ENCODE data around the gene DHRS3.

Gene DHRS3

DNA sequence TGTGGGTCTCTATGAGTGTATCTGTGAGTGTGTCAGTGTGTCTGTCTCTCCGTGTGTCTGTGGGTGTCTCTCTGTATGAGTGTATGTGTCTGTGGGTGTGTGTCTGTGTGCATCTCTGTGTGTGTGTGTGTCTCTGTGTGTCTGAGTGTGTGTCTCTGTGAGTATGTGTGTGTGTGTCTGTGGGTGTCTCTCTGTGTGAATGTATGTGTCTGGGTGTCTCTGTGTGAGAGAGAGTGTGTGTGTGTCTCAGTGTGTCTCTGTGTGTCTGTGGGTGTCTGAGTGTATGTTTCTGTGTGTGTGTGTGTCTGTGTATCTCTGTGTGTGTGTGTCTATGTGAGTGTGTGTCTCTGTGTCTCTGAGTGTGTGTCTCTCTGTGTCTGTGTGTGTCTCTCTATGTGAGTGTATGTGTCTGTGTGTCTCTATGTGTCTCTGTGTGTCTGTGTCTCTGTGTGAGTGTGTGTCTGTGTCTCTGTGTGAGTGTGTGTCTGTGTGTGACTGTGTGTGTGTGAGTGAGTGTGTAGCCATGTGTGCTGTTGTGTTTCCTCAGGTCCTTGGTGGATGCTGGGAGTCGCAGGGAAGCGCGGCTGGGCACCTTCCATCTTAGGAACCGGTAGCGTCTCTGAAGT is 33.0 kb downstream of the DHRS3 start:
- Histone ChIP-seq H3K27ac (ENCODE audit: low read depth, low read length) (no peak overlapping the region), H3K9me3 (ENCODE audit: control insufficient read depth, insufficient read depth, low read length) (no peaks in the 10 kb centered on the region)

DNA sequence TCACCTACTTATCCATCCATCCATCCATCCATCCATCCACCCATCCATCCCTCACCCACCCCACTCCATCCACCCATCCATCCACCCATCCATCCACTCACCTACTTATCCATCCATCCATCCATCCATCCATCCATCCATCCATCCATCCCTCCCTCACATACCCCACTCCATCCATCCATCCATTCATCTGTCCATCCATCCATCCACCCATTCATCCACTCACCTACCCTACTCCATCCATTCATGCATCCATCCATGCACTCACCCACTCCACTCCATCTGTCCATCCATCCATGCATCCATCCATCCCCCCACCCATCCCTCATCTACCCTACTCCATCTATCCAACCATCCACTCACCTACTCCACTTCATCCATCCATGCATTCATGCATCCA is 34.5 kb downstream of the DHRS3 start:
- Histone ChIP-seq H3K36me3 (ENCODE audit: control insufficient read depth, insufficient read depth, low read length) (peaks cover 28% of the 10 kb centered on the region), H3K4me3 (ENCODE audit: low read depth, low read length) (no peak overlapping the region), H3K9ac (ENCODE audit: low read depth, low read length) (no peak overlapping the region), H3K4me1 (ENCODE audit: control insufficient read depth, insufficient read depth, low read length) (no peaks in the 10 kb centered on the region), H3K9me3 (ENCODE audit: control insufficient read depth, insufficient read depth, low read length) (no peaks in the 10 kb centered on the region), H3K27me3 (ENCODE audit: control insufficient read depth, insufficient read depth, low read length) (no peaks in the 10 kb centered on the region), H3K27ac (ENCODE audit: low read depth, low read length) (no peak overlapping the region)

More for the DNA sequence above, 33.0 kb downstream of the DHRS3 start:
- no peaks in the 10 kb centered on the region for H3K4me1 ChIP-seq (ENCODE audit: control insufficient read depth, insufficient read depth, low read length)
- peaks cover 14% of the 10 kb centered on the region for H3K36me3 ChIP-seq (ENCODE audit: control insufficient read depth, insufficient read depth, low read length)
- H3K4me3 ChIP-seq (ENCODE audit: low read depth, low read length): no peak overlapping the region
- no peaks in the 10 kb centered on the region for H3K27me3 ChIP-seq (ENCODE audit: control insufficient read depth, insufficient read depth, low read length)
- H3K9ac ChIP-seq (ENCODE audit: low read depth, low read length): no peak overlapping the region

DNA sequence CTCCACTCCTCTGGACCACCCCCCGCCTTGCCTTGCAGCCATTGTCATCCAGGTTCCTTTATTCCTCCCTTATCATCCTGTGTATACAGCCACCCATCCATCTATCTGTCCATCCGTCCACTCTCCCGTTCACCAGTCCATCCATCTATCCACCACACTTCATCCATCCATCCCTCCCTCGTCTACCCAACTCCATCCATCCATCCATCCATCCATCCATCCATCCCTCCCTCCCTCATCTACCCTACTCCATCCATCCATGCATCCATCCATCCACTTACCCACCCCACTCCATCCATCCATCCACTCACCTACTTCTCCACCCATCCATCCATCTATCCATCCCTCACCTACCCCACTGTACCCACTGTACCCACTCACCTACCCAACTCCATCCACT is 35.4 kb downstream of the DHRS3 start:
- Histone ChIP-seq H3K9ac (ENCODE audit: low read depth, low read length) (no peak overlapping the region), H3K36me3 (ENCODE audit: control insufficient read depth, insufficient read depth, low read length) (peaks cover 35% of the 10 kb centered on the region), H3K27me3 (ENCODE audit: control insufficient read depth, insufficient read depth, low read length) (no peaks in the 10 kb centered on the region), H3K9me3 (ENCODE audit: control insufficient read depth, insufficient read depth, low read length) (no peaks in the 10 kb centered on the region), H3K27ac (ENCODE audit: low read depth, low read length) (no peak overlapping the region), H3K4me1 (ENCODE audit: control insufficient read depth, insufficient read depth, low read length) (no peaks in the 10 kb centered on the region), H3K4me3 (ENCODE audit: low read depth, low read length) (no peak overlapping the region)

DNA sequence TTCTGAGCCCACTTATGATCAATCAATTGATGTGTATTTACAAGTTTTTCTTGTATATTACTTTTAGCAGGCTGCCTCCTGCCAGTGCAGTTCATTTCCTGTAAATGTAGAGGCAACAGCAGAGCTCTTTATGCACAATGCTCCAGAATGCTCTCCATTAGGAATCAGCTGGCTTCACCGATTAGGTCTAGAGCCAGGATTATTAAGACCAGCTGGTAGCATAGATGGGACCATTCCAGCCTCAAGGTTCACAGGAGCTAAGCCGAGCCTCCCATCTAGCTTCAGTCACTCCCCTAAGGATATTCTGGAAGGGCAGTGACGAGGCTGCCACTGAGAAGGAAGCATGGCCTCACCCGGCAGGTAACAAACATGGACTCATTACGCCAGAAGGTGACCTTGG is 36.8 kb downstream of the DHRS3 start:
- no peaks in the 10 kb centered on the region for H3K27me3 ChIP-seq (ENCODE audit: control insufficient read depth, insufficient read depth, low read length)
- peaks cover 46% of the 10 kb centered on the region for H3K36me3 ChIP-seq (ENCODE audit: control insufficient read depth, insufficient read depth, low read length)
- H3K27ac ChIP-seq (ENCODE audit: low read depth, low read length): no peak overlapping the region

DNA sequence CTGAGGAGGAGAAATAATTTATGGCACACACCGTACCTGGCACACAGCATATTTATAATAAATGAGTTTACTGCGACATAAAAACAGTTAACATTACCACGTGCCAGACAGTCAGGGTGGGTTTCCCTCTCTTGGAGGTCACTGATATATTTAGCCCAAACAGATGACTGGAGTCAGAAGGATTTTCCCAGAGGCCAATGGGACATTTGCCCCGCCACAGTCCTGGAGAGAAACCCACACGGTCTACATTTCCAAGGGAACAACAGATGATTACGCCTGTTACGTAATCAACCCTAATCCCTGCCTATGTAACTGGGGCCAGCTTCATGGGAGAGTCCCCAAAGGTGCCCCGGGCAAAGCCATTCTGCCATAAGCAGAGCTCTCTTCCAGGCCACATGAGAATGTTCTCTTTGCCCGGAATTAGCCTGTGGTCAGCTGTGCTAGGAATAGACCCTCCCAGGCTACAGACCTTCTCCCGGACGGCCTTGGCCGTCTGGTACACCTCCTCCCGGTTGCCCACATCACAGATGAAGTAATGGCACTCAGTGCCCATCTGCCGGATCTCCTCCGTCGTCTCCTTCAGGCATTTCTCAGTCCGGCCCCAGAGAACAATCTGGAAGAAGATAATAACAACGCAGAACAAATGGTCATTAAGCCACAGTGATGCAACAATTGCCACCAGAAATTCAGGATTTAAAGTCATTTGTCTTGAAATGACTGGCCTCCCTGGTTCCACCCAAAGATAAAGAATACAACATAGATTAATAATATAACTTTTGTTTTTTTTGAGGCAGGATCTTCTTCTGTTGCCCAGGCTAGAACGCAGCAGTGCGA is 37.7 kb downstream of the DHRS3 start:
- H3K27ac ChIP-seq (ENCODE audit: low read depth, low read length): no peak overlapping the region
- no peak overlapping the region for H3K4me3 ChIP-seq (ENCODE audit: low read depth, low read length)
- H3K9me3 ChIP-seq (ENCODE audit: control insufficient read depth, insufficient read depth, low read length): no peaks in the 10 kb centered on the region
- no peak overlapping the region for H3K9ac ChIP-seq (ENCODE audit: low read depth, low read length)
- no peaks in the 10 kb centered on the region for H3K27me3 ChIP-seq (ENCODE audit: control insufficient read depth, insufficient read depth, low read length)
- H3K4me1 ChIP-seq (ENCODE audit: control insufficient read depth, insufficient read depth, low read length): no peaks in the 10 kb centered on the region
- H3K36me3 ChIP-seq (ENCODE audit: control insufficient read depth, insufficient read depth, low read length): peaks cover 48% of the 10 kb centered on the region

More for the DNA sequence above, 36.8 kb downstream of the DHRS3 start:
- H3K4me3 ChIP-seq (ENCODE audit: low read depth, low read length): no peak overlapping the region
- H3K9ac ChIP-seq (ENCODE audit: low read depth, low read length): no peak overlapping the region
- H3K4me1 ChIP-seq (ENCODE audit: control insufficient read depth, insufficient read depth, low read length): no peaks in the 10 kb centered on the region
- no peaks in the 10 kb centered on the region for H3K9me3 ChIP-seq (ENCODE audit: control insufficient read depth, insufficient read depth, low read length)

DNA sequence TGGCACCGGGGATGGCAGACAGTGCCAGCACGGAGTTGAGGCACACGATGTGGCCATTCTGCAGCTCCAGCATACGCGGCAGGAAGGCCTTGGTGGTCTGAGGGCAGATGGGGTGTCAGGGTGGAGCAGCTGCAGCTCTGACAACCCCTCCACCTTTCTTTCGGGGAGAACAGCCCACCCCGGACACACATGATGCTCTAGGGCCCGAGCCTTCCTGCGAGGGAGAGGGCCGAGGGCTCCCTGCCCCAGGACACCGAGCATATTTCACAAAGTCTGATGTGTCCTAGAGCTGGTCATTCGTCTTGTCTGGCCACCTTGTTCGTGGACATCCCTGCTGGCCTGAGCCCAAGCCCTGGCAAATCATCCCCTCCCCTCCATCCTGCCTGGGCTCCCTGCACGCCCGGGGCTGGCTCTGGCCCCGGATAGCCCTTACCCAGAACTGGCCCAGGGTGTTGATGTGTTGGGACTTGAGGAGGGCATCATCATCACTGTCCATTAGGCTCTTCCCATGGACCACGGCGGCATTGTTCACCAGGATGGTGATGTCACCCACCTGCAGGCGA is 39.1 kb downstream of the DHRS3 start:
- no peak overlapping the region for H3K9ac ChIP-seq (ENCODE audit: low read depth, low read length)
- H3K4me3 ChIP-seq (ENCODE audit: low read depth, low read length): no peak overlapping the region
- H3K4me1 ChIP-seq (ENCODE audit: control insufficient read depth, insufficient read depth, low read length): no peaks in the 10 kb centered on the region
- no peaks in the 10 kb centered on the region for H3K27me3 ChIP-seq (ENCODE audit: control insufficient read depth, insufficient read depth, low read length)
- H3K9me3 ChIP-seq (ENCODE audit: control insufficient read depth, insufficient read depth, low read length): no peaks in the 10 kb centered on the region
- H3K36me3 ChIP-seq (ENCODE audit: control insufficient read depth, insufficient read depth, low read length): peaks cover 52% of the 10 kb centered on the region
- H3K27ac ChIP-seq (ENCODE audit: low read depth, low read length): no peak overlapping the region

DNA sequence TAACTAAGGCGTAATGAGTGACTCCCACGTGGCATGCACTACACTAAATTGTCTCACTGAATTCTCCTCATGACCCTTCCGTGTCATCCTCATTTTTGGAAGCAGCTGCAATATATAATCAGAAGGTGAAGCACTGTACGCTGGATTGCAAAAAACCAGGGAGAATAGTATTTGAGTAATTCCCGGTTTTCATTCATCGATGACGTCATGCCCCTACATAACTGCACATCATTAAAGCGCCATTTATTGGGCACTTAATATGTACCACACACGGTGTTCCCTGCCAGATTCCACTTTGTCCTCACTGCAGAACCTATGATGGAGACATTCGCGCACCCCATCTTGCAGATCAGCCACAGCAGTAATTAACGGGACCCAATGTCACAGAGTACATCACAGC is 41.0 kb downstream of the DHRS3 start:
- Histone ChIP-seq H3K36me3 (ENCODE audit: control insufficient read depth, insufficient read depth, low read length) (peaks cover 71% of the 10 kb centered on the region), H3K9ac (ENCODE audit: low read depth, low read length) (no peak overlapping the region), H3K4me1 (ENCODE audit: control insufficient read depth, insufficient read depth, low read length) (no peaks in the 10 kb centered on the region), H3K4me3 (ENCODE audit: low read depth, low read length) (no peak overlapping the region), H3K27ac (ENCODE audit: low read depth, low read length) (no peak overlapping the region), H3K27me3 (ENCODE audit: control insufficient read depth, insufficient read depth, low read length) (no peaks in the 10 kb centered on the region), H3K9me3 (ENCODE audit: control insufficient read depth, insufficient read depth, low read length) (no peaks in the 10 kb centered on the region)

DNA sequence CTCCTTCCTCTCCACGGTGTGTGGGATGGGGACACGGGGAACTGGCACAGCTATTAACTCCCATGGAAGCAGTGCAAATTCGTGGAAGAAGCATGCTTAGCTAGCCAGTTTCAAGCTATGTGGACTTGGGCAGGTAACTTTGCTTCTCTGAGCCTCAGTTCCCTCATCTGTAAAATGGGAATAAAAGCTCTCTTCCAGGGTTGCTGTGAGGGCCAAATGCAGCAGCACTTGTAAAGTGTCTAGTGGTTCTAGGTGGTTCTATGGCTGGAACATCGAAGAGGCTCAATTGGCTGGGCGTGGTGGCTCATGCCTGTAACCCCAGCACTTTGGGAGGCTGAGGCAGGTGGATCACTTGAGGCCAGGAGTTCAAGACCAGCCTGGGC is 43.3 kb downstream of the DHRS3 start:
- Histone ChIP-seq H3K4me3 (ENCODE audit: low read depth, low read length) (no peak overlapping the region), H3K27ac (ENCODE audit: low read depth, low read length) (no peak overlapping the region), H3K9ac (ENCODE audit: low read depth, low read length) (no peak overlapping the region), H3K27me3 (ENCODE audit: control insufficient read depth, insufficient read depth, low read length) (no peaks in the 10 kb centered on the region), H3K4me1 (ENCODE audit: control insufficient read depth, insufficient read depth, low read length) (no peaks in the 10 kb centered on the region), H3K36me3 (ENCODE audit: control insufficient read depth, insufficient read depth, low read length) (peaks cover 82% of the 10 kb centered on the region), H3K9me3 (ENCODE audit: control insufficient read depth, insufficient read depth, low read length) (no peaks in the 10 kb centered on the region)

DNA sequence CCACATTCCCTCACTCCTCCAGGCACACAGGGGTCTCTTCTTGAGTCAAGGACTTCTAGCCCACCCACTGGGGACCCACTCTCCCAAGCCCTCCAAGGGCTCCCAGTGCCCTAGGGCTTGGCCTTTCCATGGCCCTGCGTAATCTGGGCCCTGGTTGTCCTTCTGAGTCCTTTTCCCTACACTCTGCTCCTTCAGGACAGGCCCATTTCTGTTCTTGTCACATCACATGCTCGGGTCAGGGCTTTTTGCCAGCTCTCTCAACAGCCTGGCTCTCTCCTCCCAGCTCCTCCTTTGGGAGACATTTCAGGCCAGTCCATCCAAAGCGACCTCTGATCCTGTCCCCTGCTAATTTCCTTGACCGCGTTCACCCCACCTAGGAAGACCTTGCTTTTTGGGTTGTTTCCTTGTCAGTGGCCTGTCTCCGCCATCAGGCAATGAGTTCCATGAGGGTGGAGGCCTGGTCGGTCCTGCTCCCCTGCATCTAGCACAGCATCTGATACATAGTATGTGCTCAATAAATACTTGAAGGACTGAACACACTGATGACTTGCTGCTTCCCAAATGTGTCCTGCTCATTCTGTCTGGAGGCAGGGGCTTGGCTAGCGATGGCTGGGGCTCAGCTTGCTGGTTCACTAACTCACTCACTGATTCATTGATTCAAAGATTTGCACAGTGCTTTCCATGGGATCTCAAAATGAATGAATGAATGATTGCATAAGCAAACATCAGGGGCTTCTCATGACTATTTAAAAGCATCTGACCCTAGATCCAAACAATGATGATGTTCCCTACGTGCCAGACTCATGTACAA is 44.8 kb downstream of the DHRS3 start:
- H3K27ac ChIP-seq (ENCODE audit: low read depth, low read length): no peak overlapping the region
- H3K9me3 ChIP-seq (ENCODE audit: control insufficient read depth, insufficient read depth, low read length): no peaks in the 10 kb centered on the region
- H3K4me1 ChIP-seq (ENCODE audit: control insufficient read depth, insufficient read depth, low read length): no peaks in the 10 kb centered on the region
- H3K4me3 ChIP-seq (ENCODE audit: low read depth, low read length): no peak overlapping the region
- H3K9ac ChIP-seq (ENCODE audit: low read depth, low read length): no peak overlapping the region
- H3K27me3 ChIP-seq (ENCODE audit: control insufficient read depth, insufficient read depth, low read length): no peaks in the 10 kb centered on the region
- H3K36me3 ChIP-seq (ENCODE audit: control insufficient read depth, insufficient read depth, low read length): peaks cover 74% of the 10 kb centered on the region

DNA sequence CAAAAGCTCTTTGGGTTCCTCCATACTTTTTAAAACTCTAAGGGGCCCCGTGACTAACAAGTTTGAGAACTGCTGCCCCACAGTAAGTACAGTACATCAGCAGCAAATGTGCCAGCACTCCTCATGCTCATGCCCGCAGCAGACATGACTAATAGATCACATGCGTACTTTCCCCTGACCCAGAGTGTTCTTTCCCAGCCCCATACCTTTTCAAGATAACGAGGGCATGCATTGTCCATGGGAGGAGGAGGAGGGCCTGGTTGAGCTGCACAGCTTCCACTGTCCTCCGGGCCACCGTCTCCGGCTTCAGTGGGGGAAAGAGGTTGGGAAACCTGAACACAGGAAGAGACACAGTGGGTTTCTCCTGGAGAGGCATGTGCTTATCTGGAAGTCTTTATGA is 45.5 kb downstream of the DHRS3 start:
- H3K9ac ChIP-seq (ENCODE audit: low read depth, low read length): no peak overlapping the region
- no peaks in the 10 kb centered on the region for H3K9me3 ChIP-seq (ENCODE audit: control insufficient read depth, insufficient read depth, low read length)
- no peak overlapping the region for H3K27ac ChIP-seq (ENCODE audit: low read depth, low read length)
- peaks cover 75% of the 10 kb centered on the region for H3K36me3 ChIP-seq (ENCODE audit: control insufficient read depth, insufficient read depth, low read length)
- H3K4me3 ChIP-seq (ENCODE audit: low read depth, low read length): no peak overlapping the region
- no peaks in the 10 kb centered on the region for H3K4me1 ChIP-seq (ENCODE audit: control insufficient read depth, insufficient read depth, low read length)
- H3K27me3 ChIP-seq (ENCODE audit: control insufficient read depth, insufficient read depth, low read length): no peaks in the 10 kb centered on the region
